ENCODE data around the gene BCL6B. TPM values are rescaled to one million over a fixed set of nuclear protein-coding genes. Genes with fewer than 3 reads are reported as not detected.

The BCL6B gene
- total and polyA plus RNA-seq, 2 of the 4 experiments (the other 2 are of a cell fraction), result not detected

DNA sequence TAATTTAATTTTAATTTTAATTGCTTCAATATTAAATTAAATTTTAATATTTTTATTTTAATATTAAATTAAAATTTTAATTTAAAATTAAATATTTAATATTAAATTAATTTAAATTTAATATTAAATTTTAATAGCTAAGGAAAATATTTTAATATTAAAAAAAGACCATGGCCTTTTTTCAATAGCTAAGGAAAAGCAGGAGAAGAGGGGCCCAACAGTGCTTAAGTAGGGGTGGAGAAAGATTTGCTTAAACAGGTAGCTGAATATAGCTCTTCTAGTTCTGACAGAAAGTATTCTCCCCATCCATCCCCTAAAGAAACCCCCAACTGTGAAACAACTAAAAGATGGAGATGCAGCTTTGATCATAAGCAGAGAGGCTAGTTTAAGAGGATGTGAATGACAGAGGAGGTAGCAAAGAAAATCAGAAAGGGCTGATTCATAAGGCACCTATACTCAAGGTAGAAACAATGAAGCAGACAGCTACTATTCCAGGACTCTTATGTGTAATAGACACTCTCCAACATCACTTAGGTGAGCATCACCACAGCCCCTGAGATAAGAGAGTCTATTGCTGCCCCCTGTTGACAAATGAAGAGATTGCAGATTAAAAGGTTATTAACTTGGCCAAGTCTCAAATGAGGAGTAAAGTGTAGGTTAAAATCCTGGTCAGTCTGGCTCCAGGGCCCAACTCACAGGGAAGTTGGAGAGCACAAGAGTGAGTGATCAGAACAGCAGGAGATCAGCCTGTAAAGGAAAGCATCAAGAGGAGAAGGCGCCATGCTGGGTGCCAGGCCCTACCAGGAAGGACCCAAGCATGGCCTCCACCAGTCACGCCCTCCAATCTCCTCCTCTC is 18.2 kb upstream of the BCL6B start (continued):
- TF ChIP-seq MAZ (IDR thresholded peaks at IDR 0.05; ENCODE audit: borderline replicate concordance, low read depth, low read length) (no peak), FOS (IDR thresholded peaks at IDR 0.05; ENCODE audit: low read depth, low read length) (no peak)

GRCh38 chr17:7005716-7006115 is 17.1 kb upstream of the BCL6B start:
- Histone ChIP-seq H3K23ac (ENCODE audit: low read depth, low read length) (no peak overlapping the region), H4K20me1 (ENCODE audit: insufficient read depth, low read length) (peaks cover 25% of the 10 kb centered on the region), H3K14ac (replicated peaks; ENCODE audit: low read depth, low read length) (no peak overlapping the region), H3K27me3 (ENCODE audit: control insufficient read depth, insufficient read depth, low read length) (no peaks in the 10 kb centered on the region), H2AFZ (replicated peaks; ENCODE audit: low read length, poor library complexity) (no peak overlapping the region), H3K4me1 (ENCODE audit: control insufficient read depth, insufficient read depth, low read length) (no peaks in the 10 kb centered on the region; the same call in 1 of the 2 replicates), H2BK20ac (ENCODE audit: low read depth, low read length) (no peak overlapping the region), H2AK5ac (ENCODE audit: low read depth, low read length) (no peak overlapping the region), H3K27ac (ENCODE audit: insufficient read depth, low read length) (no peak overlapping the region), H3K4me3 (ENCODE audit: insufficient read depth, low read depth, low read length) (no peak overlapping the region), H2BK5ac (ENCODE audit: low read depth, low read length, poor library complexity, severe bottlenecking) (no peak overlapping the region), H3K18ac (ENCODE audit: low read depth, low read length) (no peak overlapping the region), H3K56ac (ENCODE audit: extremely low read depth, insufficient read depth, low read length) (no peak overlapping the region), H4K91ac (ENCODE audit: insufficient read depth, low read depth, low read length) (no peak overlapping the region), H3K9me1 (ENCODE audit: insufficient read depth, low read length) (no peaks in the 10 kb centered on the region), H4K5ac (ENCODE audit: low read depth, low read length) (no peak overlapping the region), H4K8ac (ENCODE audit: low read depth in 2 of 2, low read length in 2 of 2) (no peak overlapping the region), H3K36me3 (ENCODE audit: control insufficient read depth, insufficient read depth, low read length) (peaks cover 21% of the 10 kb centered on the region), H3K79me1 (ENCODE audit: low read depth in 1 of 2, low read length in 2 of 2) (peaks cover 19 to 67% of the 10 kb centered on the region in 2 experiments), H3K9ac (ENCODE audit: low read depth, low read length) (no peak overlapping the region), H2BK120ac (ENCODE audit: low read depth, low read length) (no peak overlapping the region), H3K4ac (ENCODE audit: low read depth, low read length) (no peak overlapping the region), H2AK9ac (replicated peaks; ENCODE audit: low read depth, low read length, poor library complexity) (no peak overlapping the region), H2BK15ac (ENCODE audit: low read depth, low read length) (no peak overlapping the region), H3K9me3 (ENCODE audit: control insufficient read depth, insufficient read depth, low read length) (no peaks in the 10 kb centered on the region), H3K4me2 (ENCODE audit: low read depth, low read length) (no peak overlapping the region)
- in situ Hi-C loops (cut with MboI; ENCODE audit: low sequenced_read_pairs) (loop anchor here (5.0 kb wide), 1 partner anchor 93 kb away; no protein-coding TSS in a partner anchor), intact Hi-C loops (cut with micrococcal nuclease) (no loop called here), dilution Hi-C loops (cut with HindIII; ENCODE audit: low sequenced_read_pairs, unreplicated experiment) (no loop called here)
- CTCF ChIA-PET, result interaction anchor here (0.6 kb wide), 1 partner anchor 85 kb away, joined by 3 read pairs; no protein-coding TSS in a partner anchor
- DNase-seq (no peak), ATAC-seq (ENCODE audit: low read depth) (no peak)
- POLR2A ChIA-PET (ENCODE audit: unreplicated experiment), result no interaction called here
- BruUV-seq (replicated peaks), result no TSS peak
- WGBS, 2 experiments (ENCODE audit: extremely low coverage in 2 of 2, insufficient read length in 1 of 2), result no CpG with 5 or more reads among the region's 7 CpGs
- TF ChIP-seq POLR2A (IDR thresholded peaks at IDR 0.05; ENCODE audit: low read depth, low read length), result no peak
- TF ChIP-seq FOS (IDR thresholded peaks at IDR 0.05; ENCODE audit: low read depth, low read length), result no peak
- TF ChIP-seq ELK1 (IDR thresholded peaks at IDR 0.05; ENCODE audit: borderline replicate concordance, low read depth, low read length), result no peak
- TF ChIP-seq BHLHE40 (IDR thresholded peaks at IDR 0.05; ENCODE audit: low read depth, low read length), result no peak
- no peak for TF ChIP-seq CTCF (conservative IDR thresholded peaks at IDR 0.05; ENCODE audit: low read depth, low read length)
- TF ChIP-seq USF2 (IDR thresholded peaks at IDR 0.05; ENCODE audit: low read depth, low read length), result no peak
- TF ChIP-seq RFX5 (IDR thresholded peaks at IDR 0.05; ENCODE audit: low read depth, low read length), result no peak
- no peak for TF ChIP-seq RCOR1 (IDR thresholded peaks at IDR 0.05; ENCODE audit: insufficient replicate concordance, low read length)
- TF ChIP-seq MXI1 (IDR thresholded peaks at IDR 0.05; ENCODE audit: borderline replicate concordance, low read depth, low read length), result no peak
- no peak for TF ChIP-seq RAD21 (IDR thresholded peaks at IDR 0.05; ENCODE audit: low read length)
- TF ChIP-seq MAZ (IDR thresholded peaks at IDR 0.05; ENCODE audit: borderline replicate concordance, low read depth, low read length), result no peak
- no peak for TF ChIP-seq NFE2L2 (IDR thresholded peaks at IDR 0.05; ENCODE audit: low read depth, low read length)
